ENCODE measurements around the gene CDH12.
"Not testable (repeated sequence)": the region's sequence is repeated elsewhere in the genome, so short reads cannot be mapped to it uniquely, and the experiment has no call there.

Gene CDH12

DNA sequence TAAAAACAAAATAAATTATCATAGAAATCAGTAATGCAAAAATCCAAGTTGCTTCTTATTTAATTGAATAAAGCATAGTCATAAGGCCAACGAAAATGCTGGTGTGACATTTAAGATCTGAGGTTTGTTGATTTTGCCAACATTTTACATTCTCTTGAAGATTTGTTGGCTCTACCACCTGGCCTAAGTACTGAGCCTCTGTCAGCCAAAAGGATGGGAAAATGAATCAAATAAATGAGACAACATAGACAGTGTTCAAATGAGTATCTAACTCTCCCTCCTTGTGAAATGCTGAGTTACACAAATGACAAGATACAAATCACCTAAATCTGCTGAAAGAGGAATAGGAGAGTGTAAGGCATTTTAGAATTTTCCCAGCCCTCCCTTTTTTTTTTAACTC is 575.0 kb downstream of the CDH12 start:
- no peak for DNase-seq (ENCODE audit: low read depth)

- DNase-seq (ENCODE audit: low read depth): no peak
These were observed 576.1 kb downstream of the CDH12 start for GRCh38 chr5:22277006-22277405.

- DNase-seq (ENCODE audit: low read depth): not testable (repeated sequence)
These were observed 587.3 kb downstream of the CDH12 start for GRCh38 chr5:22265855-22266254.

GRCh38 chr5:22258139-22258538 is 595.0 kb downstream of the CDH12 start:
- no peak for DNase-seq (ENCODE audit: low read depth)

DNA sequence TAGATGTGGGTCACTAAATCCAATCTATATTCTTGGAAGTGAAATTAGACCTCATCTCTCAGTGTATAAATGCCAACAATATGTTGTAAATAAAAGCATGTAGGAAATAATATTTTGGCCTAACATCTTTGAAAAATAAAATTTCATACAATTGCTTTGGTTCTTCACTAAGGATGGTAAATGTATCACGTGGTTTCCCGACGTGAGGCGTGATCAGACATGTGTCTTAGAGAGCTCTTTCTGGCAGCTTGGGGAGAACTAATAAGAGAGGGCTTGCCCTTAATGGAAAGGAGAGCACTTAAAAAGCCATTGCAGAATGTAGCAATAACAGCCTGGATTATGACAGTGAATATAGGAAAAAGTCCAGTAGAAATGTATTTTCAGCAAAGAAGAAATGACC is 602.6 kb downstream of the CDH12 start:
- no peak for DNase-seq (ENCODE audit: low read depth)

DNA sequence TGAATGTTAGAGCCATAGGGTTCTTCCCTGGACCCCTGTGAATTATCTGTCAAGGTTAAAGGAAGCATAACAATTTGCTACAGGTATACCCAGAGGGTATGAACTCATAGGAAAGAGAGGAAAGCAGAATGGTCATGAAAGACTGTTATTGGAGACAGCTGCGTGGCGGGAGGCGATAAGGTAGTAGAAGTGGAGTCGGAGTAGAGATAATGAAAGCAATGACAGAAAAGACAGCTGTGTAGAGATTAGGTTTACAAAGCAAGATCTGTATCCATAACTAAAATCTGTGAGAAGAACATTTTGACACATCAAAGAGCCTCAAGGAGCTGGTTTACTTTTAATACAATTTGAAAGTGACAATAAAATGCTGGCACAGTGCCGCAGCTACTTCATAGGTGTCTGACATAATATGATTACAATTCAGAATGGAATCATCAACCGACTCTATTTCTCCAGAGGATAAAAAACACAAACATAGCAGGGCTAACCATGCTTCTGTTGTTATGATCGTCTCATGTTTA is 603.9 kb downstream of the CDH12 start:
- no peak for DNase-seq (ENCODE audit: low read depth)

- DNase-seq (ENCODE audit: low read depth): no peak
These were observed 607.4 kb downstream of the CDH12 start for GRCh38 chr5:22245770-22246169.

DNA sequence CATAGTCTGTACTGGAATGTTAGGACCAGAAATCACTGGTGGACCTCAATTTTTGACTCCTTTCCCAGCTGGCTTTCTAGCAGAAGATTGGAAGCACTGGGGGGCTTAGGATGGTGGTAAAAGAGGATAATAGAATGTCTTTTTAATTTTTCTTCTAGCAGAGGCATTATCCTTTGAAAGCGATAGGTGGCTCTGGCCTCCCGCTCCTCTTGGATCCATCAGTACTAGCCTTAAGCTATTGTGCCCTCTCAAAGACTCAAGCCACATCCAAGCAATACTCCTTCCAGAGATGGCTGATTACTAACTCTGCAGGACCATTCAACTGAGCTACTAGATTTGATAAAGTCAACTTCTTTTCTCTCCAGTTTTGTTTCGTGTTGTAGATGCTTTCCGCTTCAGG is 610.6 kb downstream of the CDH12 start:
- DNase-seq (ENCODE audit: low read depth): no peak

DNA sequence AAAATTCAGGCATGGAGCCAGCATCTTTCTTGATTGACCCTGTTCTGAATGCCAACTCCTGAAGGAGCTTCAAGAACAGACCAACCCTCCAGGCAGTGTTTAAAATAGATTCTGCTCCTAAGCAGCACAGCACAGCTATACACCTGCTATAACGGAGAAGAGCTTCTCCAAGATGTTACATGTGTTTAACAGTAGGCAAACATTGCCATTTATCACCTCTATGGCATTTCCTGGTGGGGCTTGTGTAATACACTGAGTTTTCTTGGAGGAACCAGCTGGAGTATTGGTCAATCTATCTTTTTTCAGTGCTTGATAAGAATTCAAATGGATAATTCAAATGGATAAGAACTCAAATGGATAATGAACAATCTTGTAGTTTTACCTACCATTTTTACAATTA is 615.1 kb downstream of the CDH12 start:
- DNase-seq (ENCODE audit: low read depth): no peak

DNA sequence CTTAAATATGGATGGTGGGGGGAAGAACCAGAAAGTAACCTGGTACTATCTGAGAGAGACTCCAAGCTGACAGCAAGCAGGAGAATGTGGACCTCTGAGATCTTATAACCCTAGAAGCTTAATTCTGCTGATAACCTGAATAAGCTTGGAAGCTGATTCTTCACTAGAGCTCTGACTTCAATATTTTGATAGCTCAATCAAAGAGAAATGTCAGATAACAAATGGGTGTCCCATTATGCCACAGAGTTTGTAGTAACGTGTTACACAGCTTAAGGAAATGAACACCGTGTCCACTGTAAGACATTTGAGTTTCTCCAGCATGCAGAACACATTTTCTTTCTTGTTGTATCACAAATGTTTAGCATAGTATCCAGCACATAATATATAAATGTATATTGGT is 626.7 kb downstream of the CDH12 start:
- DNase-seq (ENCODE audit: low read depth): no peak

- DNase-seq (ENCODE audit: low read depth): no peak
These were observed 630.1 kb downstream of the CDH12 start for GRCh38 chr5:22223079-22223478.

- DNase-seq (ENCODE audit: low read depth): not testable (repeated sequence)
These were observed 639.2 kb downstream of the CDH12 start for GRCh38 chr5:22213703-22214495.

GRCh38 chr5:22212254-22212991 is 640.7 kb downstream of the CDH12 start:
- DNase-seq (ENCODE audit: low read depth): not testable (repeated sequence)

DNA sequence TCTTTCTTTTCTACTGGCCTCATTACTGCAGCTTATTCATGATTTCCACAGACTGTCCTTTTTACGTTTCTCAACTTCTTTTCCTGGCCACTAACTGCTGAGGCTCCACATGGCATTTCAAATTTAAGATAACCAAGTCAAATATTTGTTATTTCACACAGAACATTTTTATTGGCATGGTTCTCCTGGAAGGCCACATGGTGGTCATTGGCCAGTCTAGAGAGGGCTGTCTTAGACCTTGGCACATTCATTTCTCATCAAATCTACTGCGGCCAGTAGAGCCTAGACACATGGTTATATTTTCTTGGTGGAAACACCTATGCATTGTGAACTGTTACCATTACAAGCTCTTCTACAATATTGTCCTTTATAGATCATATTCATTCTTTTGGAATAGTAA is 644.7 kb downstream of the CDH12 start:
- DNase-seq (ENCODE audit: low read depth): not testable (repeated sequence)

- not testable (repeated sequence) for DNase-seq (ENCODE audit: low read depth)
These were observed 664.5 kb downstream of the CDH12 start for GRCh38 chr5:22188651-22189050.

GRCh38 chr5:22187632-22188228 is 665.4 kb downstream of the CDH12 start:
- not testable (repeated sequence) for DNase-seq (ENCODE audit: low read depth)

DNA sequence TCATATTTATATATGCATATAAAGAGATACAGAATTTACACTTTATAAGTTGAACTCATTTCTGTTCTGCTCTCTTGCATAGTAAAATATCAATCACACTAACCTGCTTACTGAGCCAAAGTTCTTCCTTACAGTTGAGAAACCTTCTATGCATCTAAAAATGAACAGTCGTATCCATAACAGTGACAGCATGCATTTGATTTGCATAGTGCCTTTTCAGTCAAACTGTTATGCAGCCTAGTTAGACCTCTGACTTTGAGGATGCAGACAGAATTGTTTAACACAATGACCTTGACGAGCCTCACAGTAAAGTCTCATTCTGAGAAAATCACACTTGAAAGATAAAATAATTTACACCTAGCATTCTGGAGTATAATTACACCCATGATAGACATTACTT is 683.9 kb downstream of the CDH12 start:
- not testable (repeated sequence) for DNase-seq (ENCODE audit: low read depth)

GRCh38 chr5:22168704-22169103 is 684.4 kb downstream of the CDH12 start:
- DNase-seq (ENCODE audit: low read depth): not testable (repeated sequence)

- DNase-seq (ENCODE audit: low read depth): not testable (repeated sequence)
These were observed 687.2 kb downstream of the CDH12 start for GRCh38 chr5:22165931-22166330.

- DNase-seq (ENCODE audit: low read depth): not testable (repeated sequence)
These were observed 688.0 kb downstream of the CDH12 start for GRCh38 chr5:22164910-22165748.

DNA sequence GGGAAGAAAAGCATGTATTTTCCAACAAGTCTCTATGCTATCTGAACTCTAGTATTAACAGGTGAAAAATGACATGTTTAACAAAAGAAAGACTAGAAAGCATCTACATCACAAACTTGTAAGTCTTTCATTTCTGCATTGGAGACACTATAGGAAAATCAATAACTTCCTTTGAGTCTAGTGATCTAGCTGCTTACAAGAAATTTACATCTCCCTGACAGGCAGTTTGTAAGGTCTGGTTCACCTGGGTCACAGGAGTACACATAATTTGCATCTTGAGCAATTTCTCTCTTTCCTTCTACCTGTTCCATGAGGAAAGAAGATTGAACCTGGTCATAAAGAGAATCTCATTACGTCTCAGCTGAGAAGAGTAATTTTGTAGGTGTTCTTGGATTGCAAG is 696.2 kb downstream of the CDH12 start:
- DNase-seq (ENCODE audit: low read depth): not testable (repeated sequence)

DNA sequence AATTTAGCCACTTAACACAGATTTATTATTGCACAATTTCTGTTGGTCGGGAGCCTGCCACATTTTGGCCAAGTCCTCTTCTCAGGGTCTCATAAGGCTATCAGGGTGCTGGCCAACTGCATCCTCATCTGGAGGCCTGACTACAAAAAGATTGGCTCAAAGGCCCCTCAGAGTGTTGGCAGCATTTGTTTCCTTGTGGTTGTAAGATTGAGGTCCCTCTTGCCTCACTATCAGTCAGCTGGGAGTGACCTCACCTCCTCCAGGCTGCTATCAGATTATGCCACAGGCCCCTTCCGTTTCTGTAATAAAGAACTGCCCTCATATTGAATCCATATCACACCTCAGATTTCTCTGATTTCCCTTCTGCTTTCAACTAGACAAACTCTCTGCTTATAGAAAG is 698.4 kb downstream of the CDH12 start:
- DNase-seq (ENCODE audit: low read depth): not testable (repeated sequence)

Measured in activated gamma-delta T cell treated with anti-CD3 and anti-CD28 coated beads, Interleukin-2, amount 50 U/mL, for 16 hours (primary cell).